GM19239 (cell line): ENCODE data around the gene WDR86.

Experiments used
- DNase-seq: peaks from one replicate; pipeline ENCODE4 v3.0.0; 2011; ENCODE audit warnings: low spot score; ENCODE audit not compliant: insufficient read length
- FAIRE-seq: peaks from 2 replicates; lab custom pipeline; 2011; peaks lifted over from hg19 to GRCh38; lab: Jason Lieb, UNC

The WDR86 gene

GRCh38 chr7:151428378-151429236, 18.8 kb upstream of the WDR86 start:
- FAIRE-seq: no peak
- no peak for DNase-seq

- DNase-seq (no peak), FAIRE-seq (no peak)
These were observed 18.0 kb upstream of the WDR86 start for GRCh38 chr7:151427705-151428377.

- FAIRE-seq: no peak
- no peak for DNase-seq
These were observed 17.3 kb upstream of the WDR86 start for GRCh38 chr7:151426904-151427704.

- DNase-seq: no peak
- no peak for FAIRE-seq
These were observed 16.6 kb upstream of the WDR86 start for GRCh38 chr7:151426441-151426903.

GRCh38 chr7:151425670-151426440, 16.0 kb upstream of the WDR86 start:
- DNase-seq (no peak), FAIRE-seq (no peak)

- DNase-seq (no peak), FAIRE-seq (no peak)
These were observed 15.0 kb upstream of the WDR86 start for GRCh38 chr7:151424799-151425198.

- DNase-seq: no peak
- FAIRE-seq: no peak
These were observed 14.1 kb upstream of the WDR86 start for GRCh38 chr7:151423936-151424335.

- no peak for FAIRE-seq
- DNase-seq: no peak
These were observed 13.4 kb upstream of the WDR86 start for GRCh38 chr7:151423226-151423625.

GRCh38 chr7:151422212-151422611, 12.4 kb upstream of the WDR86 start:
- DNase-seq (no peak), FAIRE-seq (no peak)

GRCh38 chr7:151420144-151420543, 10.3 kb upstream of the WDR86 start:
- FAIRE-seq: no peak

GRCh38 chr7:151416941-151417315, 7.1 kb upstream of the WDR86 start:
- DNase-seq (no peak), FAIRE-seq (no peak)

More at GRCh38 chr7:151420144-151420543, 10.3 kb upstream of the WDR86 start:
- DNase-seq: no peak

- FAIRE-seq: no peak
- DNase-seq: no peak
These were observed 6.5 kb upstream of the WDR86 start for GRCh38 chr7:151416112-151416940.

GRCh38 chr7:151415375-151416105, 5.7 kb upstream of the WDR86 start:
- FAIRE-seq: no peak
- no peak for DNase-seq

- no peak for DNase-seq
- no peak for FAIRE-seq
These were observed 3.4 kb upstream of the WDR86 start for GRCh38 chr7:151413241-151413640.

GRCh38 chr7:151412318-151412717, 2.5 kb upstream of the WDR86 start:
- no peak for DNase-seq

GRCh38 chr7:151411551-151411950, 1.7 kb upstream of the WDR86 start:
- no peak for DNase-seq
- no peak for FAIRE-seq

More at GRCh38 chr7:151412318-151412717, 2.5 kb upstream of the WDR86 start:
- FAIRE-seq: no peak

- FAIRE-seq: no peak
These were observed 860 bp upstream of the WDR86 start for GRCh38 chr7:151410405-151411390.

More at GRCh38 chr7:151410405-151411390, 860 bp upstream of the WDR86 start:
- no peak for DNase-seq
